SK-N-SH treated with all-trans-retinoic acid at 6 μM for 48 hours (cell line): ENCODE results near the gene DENND1A.

ENCODE experiments used
- ATAC-seq: fragments of 200-7000 bp; cut with Tn5 transposase; 3 replicates; pipeline ENCODE4 v1.9.1; 2020; ENCODE audit warnings: mild to moderate bottlenecking, moderate library complexity
- ARNTL ChIP-seq: fragments of 450-650 bp; formaldehyde crosslinking; IDR thresholded peaks from 2 replicates; pipeline ENCODE4 v1.5.0; 2020; ENCODE audit warnings: low read depth, mild to moderate bottlenecking, moderate library complexity, borderline replicate concordance
- BACH2 ChIP-seq: fragments of 250-450 bp; sonication (Bioruptor Pico); IDR thresholded peaks from 2 replicates; pipeline ENCODE4 v1.9.0; 2021; ENCODE audit warnings: mild to moderate bottlenecking, borderline replicate concordance
- CREB5 ChIP-seq: fragments of 250-450 bp; sonication (Bioruptor Pico); IDR thresholded peaks from 2 replicates; pipeline ENCODE4 v1.5.1; 2020; ENCODE audit warnings: low read depth, mild to moderate bottlenecking, moderate library complexity
- CSDC2 ChIP-seq: fragments of 250-450 bp; sonication (Bioruptor Pico); IDR thresholded peaks from 2 replicates; pipeline ENCODE4 v1.5.0; 2020; ENCODE audit warnings: mild to moderate bottlenecking, moderate library complexity
- CSRNP3 ChIP-seq: fragments of 250-450 bp; sonication (Bioruptor Pico); IDR thresholded peaks from 2 replicates; pipeline ENCODE4 v1.5.1; 2021; ENCODE audit warnings: mild to moderate bottlenecking, moderate library complexity
- ESRRG ChIP-seq: fragments of 250-450 bp; sonication (Bioruptor Pico); IDR thresholded peaks from 2 replicates; pipeline ENCODE4 v1.6.1; 2021; ENCODE audit warnings: mild to moderate bottlenecking
- GLIS3 ChIP-seq: fragments of 250-450 bp; sonication (Bioruptor Pico); IDR thresholded peaks from 2 replicates; pipeline ENCODE4 v1.5.0; 2020; ENCODE audit warnings: mild to moderate bottlenecking, moderate library complexity
- ISL1 ChIP-seq: fragments of 250-450 bp; sonication (Bioruptor Pico); IDR thresholded peaks from 2 replicates; pipeline ENCODE4 v2.1.2; 2022; ENCODE audit warnings: mild to moderate bottlenecking, moderate library complexity
- OSR1 ChIP-seq: fragments of 250-450 bp; sonication (Bioruptor Pico); IDR thresholded peaks from 2 replicates; pipeline ENCODE4 v1.8.0; 2022; ENCODE audit warnings: moderate library complexity, mild to moderate bottlenecking, inconsistent platforms
- PATZ1 ChIP-seq: fragments of 250-450 bp; sonication (Bioruptor Pico); IDR thresholded peaks from 2 replicates; pipeline ENCODE4 v1.8.0; 2020; ENCODE audit warnings: mild to moderate bottlenecking, moderate library complexity, borderline replicate concordance
- PPARA ChIP-seq: fragments of 250-450 bp; sonication (Bioruptor Pico); IDR thresholded peaks from 2 replicates; pipeline ENCODE4 v1.5.0; 2020; ENCODE audit warnings: mild to moderate bottlenecking, borderline replicate concordance
- RARB ChIP-seq: fragments of 250-450 bp; sonication (Bioruptor Pico); IDR thresholded peaks from 2 replicates; pipeline ENCODE4 v1.8.0; 2021; ENCODE audit warnings: mild to moderate bottlenecking, moderate library complexity
- TCF4 ChIP-seq: fragments of 250-450 bp; sonication (Bioruptor Pico); IDR thresholded peaks from 2 replicates; pipeline ENCODE4 v1.8.0; 2021; ENCODE audit warnings: mild to moderate bottlenecking, moderate library complexity, borderline replicate concordance
- TOX ChIP-seq: fragments of 250-450 bp; sonication (Bioruptor Pico); IDR thresholded peaks from 2 replicates; pipeline ENCODE4 v1.8.0; 2021; ENCODE audit warnings: mild to moderate bottlenecking, moderate library complexity, borderline replicate concordance
- TSHZ2 ChIP-seq: fragments of 250-450 bp; sonication (Bioruptor Pico); IDR thresholded peaks from 2 replicates; pipeline ENCODE4 v1.5.0; 2020; ENCODE audit warnings: mild to moderate bottlenecking, moderate library complexity
- ZC3H10 ChIP-seq: fragments of 250-450 bp; sonication (Bioruptor Pico); IDR thresholded peaks from 2 replicates; pipeline ENCODE4 v1.5.1; 2021; ENCODE audit warnings: mild to moderate bottlenecking, moderate library complexity
- ZFP3 ChIP-seq: fragments of 250-450 bp; sonication (Bioruptor Pico); IDR thresholded peaks from 2 replicates; pipeline ENCODE4 v1.5.0; 2020; ENCODE audit warnings: mild to moderate bottlenecking, moderate library complexity
- ZNF565 ChIP-seq: fragments of 450-650 bp; formaldehyde crosslinking; conservative IDR thresholded peaks from 2 replicates; pipeline ENCODE4 v1.5.0; 2020; ENCODE audit warnings: low read depth, mild to moderate bottlenecking, moderate library complexity
- ZNF8 ChIP-seq: fragments of 450-650 bp; formaldehyde crosslinking; IDR thresholded peaks from 2 replicates; pipeline ENCODE4 v1.5.0; 2020; ENCODE audit warnings: mild to moderate bottlenecking, moderate library complexity

DENND1A gene

DNA sequence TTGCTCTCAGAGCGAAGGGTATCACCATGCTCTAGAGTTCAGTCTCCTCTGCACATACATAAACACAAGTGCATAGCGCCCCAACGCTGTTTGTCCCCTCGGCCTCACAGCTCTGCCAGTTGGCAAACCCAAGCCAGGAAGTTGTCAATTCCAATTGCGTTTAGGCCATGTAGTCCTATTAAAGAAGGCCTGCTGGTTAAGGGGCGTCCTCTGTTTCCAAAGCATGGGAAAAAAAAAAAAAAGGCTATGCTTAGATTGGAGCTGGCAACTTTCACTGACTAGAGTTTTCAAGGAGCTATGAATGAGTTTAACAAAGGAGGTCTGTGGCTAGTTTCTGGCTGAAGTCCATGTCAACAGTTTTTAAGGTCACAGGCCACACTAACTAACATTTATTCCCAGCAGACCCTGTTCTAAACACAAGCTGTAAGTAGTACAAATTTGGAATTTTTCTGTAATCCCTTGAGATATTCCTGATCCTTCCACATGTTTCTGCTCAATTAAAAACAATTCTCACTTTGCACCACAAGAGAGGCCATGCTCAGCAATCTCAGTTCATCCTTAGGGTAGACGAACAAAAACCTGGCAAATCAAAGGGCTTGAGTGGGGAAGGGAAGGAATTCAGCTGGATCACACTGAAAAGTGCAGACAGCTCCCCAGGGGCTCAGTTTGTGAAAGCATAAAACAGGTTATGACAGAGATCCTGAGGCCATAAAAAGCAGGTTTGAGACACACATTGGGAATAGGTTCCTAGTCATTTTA, 187.7 kb downstream of the DENND1A start:
- TF ChIP-seq ZNF565 (CRISPR knock-in tag) (no peak), PPARA (CRISPR knock-in tag) (no peak), OSR1 (CRISPR knock-in tag) (no peak), ZC3H10 (CRISPR knock-in tag) (no peak), ZFP3 (CRISPR knock-in tag) (no peak), CSDC2 (no peak), CREB5 (CRISPR knock-in tag) (no peak), PATZ1 (CRISPR knock-in tag) (no peak), BACH2 (no peak), ZNF8 (no peak), GLIS3 (no peak), TOX (no peak), RARB (CRISPR knock-in tag) (no peak), ARNTL (CRISPR knock-in tag) (no peak)
- no peak; the same call in 1 of the 3 replicates for ATAC-seq

GRCh38 chr9:123741214-123741613, 188.7 kb downstream of the DENND1A start:
- ATAC-seq = no peak

DNA sequence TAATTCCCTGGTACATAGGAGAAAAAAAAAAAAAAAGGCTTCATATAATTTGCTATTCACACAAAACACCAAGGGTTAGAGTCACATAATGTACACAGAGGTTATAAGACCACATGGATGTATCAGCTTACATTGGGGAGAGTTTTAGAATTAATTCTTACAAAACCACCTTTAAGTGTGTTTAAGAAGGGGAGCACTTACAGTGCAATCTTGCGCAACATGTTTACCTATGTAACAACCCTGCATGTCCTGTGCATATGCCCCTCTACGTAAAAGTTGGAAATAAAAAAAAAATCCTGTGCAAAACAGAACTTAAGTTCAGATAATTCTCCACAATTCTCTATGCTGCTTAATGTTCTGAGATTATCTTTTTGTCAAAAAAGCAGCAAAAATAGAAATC, 190.0 kb downstream of the DENND1A start:
- no peak for TF ChIP-seq RARB (CRISPR knock-in tag)
- TF ChIP-seq CSDC2 = no peak
- no peak for TF ChIP-seq ZFP3 (CRISPR knock-in tag)
- TF ChIP-seq ISL1 (CRISPR knock-in tag) = no peak
- no peak for TF ChIP-seq OSR1 (CRISPR knock-in tag)
- no peak for TF ChIP-seq CREB5 (CRISPR knock-in tag)
- no peak for TF ChIP-seq TCF4
- TF ChIP-seq TOX = no peak
- TF ChIP-seq, all 23 proteins: peak for 0
- no peak for ATAC-seq

More at GRCh38 chr9:123741214-123741613, 188.7 kb downstream of the DENND1A start:
- TF ChIP-seq TSHZ2 (CRISPR knock-in tag) (no peak), ZC3H10 (CRISPR knock-in tag) (no peak), ISL1 (CRISPR knock-in tag) (no peak), ARNTL (CRISPR knock-in tag) (no peak)

DNA sequence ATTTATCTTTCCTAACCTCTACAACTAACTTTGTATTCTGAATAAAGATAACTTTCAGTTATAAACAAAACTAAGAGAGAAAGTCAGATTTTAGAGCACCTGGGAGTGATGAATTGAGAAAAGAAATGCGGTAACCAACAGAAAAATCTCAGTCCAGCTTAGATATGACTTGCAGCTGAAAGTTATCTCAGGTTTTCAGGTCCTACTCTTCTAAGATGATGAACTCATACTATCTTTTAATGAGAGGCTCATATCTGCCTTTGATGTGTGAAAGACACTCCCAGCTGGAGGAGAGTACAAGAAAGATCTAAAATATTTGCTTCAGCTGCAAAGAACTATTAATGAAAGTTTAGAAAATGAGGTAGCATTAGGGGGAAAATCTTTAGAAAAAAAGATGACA, 190.5 kb downstream of the DENND1A start:
- no peak for TF ChIP-seq GLIS3
- TF ChIP-seq ISL1 (CRISPR knock-in tag) = no peak
- TF ChIP-seq TCF4 = no peak
- no peak for TF ChIP-seq CSRNP3 (CRISPR knock-in tag)
- no peak for TF ChIP-seq TOX
- TF ChIP-seq TSHZ2 (CRISPR knock-in tag) = no peak
- no peak for TF ChIP-seq RARB (CRISPR knock-in tag)
- TF ChIP-seq OSR1 (CRISPR knock-in tag) = no peak
- no peak for TF ChIP-seq ARNTL (CRISPR knock-in tag)
- no peak for TF ChIP-seq ZC3H10 (CRISPR knock-in tag)
- no peak for TF ChIP-seq ZFP3 (CRISPR knock-in tag)
- TF ChIP-seq CSDC2 = no peak
- TF ChIP-seq ESRRG = no peak
- no peak for ATAC-seq
